Fibroblast of villous mesenchyme (primary cell): ENCODE data around the gene DYNC2LI1. TPM values are rescaled to one million over a fixed set of nuclear protein-coding genes. Genes with fewer than 3 reads are reported as not detected.
"Not testable (repeated sequence)": the region's sequence is repeated elsewhere in the genome, so short reads cannot be mapped to it uniquely, and the experiment has no call there.

Experiments
- DNase-seq: peaks from one replicate; pipeline ENCODE4 v3.0.0-alpha.2; 2010; ENCODE audit warnings: low read depth
- H3K4me3 ChIP-seq: 2 replicates; pipeline ENCODE4 v1.5.1; 2011; ENCODE audit warnings: low read depth, mild to moderate bottlenecking, low read length
- total RNA-seq: library from RNA; depleted of rRNA; stranded (reverse); fragments of >200 nt; gene quantifications from 2 replicates; pipeline ENCODE4 v1.2.3, GENCODE V29; 2012
- TF ChIP-seq, protein P1 (sequence below): IDR thresholded peaks from 2 replicates; pipeline ENCODE4 v1.5.1; 2012; ENCODE audit warnings: low read depth, mild to moderate bottlenecking, low read length; ENCODE audit not compliant: insufficient read depth

Gene DYNC2LI1
- 17.4 and 28.9 TPM in 2 replicates for total RNA-seq

DNA sequence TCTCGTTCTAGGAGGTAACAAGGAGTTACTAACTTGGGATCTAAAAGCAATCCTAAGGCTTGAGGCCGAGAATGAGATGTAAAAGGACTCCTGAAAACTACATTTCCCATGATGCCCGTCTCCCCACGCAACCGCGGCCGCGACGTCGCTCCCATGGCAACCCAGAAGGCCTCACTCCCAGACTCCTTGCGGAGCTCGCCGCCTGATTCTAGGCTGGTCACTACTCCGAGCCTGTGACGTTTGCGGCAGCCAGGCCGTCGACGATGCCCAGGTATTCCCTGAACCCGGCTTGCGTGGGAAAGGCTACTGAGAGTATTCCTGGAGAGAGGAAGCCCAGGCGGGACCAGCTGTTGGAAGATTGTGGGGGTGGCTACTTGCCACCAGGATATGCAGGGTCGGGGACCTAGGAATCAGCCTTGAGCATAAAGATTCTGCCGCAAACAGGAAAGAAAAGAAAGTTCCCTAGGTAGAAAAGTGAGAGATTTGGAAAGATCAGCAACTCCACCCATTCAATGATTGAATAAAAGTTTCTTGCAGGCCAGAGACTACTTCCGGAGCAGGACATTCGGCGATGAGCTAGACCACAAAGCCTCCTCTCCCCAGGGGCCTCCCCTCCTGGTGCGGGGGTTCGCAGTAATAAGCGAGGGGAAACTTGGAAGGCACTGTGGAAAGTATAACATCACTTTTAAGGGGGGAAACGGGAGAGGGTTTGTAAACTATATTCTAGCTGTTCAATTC, at the start of gene DYNC2LI1:
Gene DYNC2LI1 (plus strand): TSS at position 164 of the 738 bp plus-strand sequence. CDS start 100 bp downstream, at position 264.
- DNase-seq, result peak; percentile 93
- TF ChIP-seq, protein P1, sequence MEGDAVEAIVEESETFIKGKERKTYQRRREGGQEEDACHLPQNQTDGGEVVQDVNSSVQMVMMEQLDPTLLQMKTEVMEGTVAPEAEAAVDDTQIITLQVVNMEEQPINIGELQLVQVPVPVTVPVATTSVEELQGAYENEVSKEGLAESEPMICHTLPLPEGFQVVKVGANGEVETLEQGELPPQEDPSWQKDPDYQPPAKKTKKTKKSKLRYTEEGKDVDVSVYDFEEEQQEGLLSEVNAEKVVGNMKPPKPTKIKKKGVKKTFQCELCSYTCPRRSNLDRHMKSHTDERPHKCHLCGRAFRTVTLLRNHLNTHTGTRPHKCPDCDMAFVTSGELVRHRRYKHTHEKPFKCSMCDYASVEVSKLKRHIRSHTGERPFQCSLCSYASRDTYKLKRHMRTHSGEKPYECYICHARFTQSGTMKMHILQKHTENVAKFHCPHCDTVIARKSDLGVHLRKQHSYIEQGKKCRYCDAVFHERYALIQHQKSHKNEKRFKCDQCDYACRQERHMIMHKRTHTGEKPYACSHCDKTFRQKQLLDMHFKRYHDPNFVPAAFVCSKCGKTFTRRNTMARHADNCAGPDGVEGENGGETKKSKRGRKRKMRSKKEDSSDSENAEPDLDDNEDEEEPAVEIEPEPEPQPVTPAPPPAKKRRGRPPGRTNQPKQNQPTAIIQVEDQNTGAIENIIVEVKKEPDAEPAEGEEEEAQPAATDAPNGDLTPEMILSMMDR, result no peak
- H3K4me3 ChIP-seq, result peak within 1 kb of the TSS; percentile 93

DNA sequence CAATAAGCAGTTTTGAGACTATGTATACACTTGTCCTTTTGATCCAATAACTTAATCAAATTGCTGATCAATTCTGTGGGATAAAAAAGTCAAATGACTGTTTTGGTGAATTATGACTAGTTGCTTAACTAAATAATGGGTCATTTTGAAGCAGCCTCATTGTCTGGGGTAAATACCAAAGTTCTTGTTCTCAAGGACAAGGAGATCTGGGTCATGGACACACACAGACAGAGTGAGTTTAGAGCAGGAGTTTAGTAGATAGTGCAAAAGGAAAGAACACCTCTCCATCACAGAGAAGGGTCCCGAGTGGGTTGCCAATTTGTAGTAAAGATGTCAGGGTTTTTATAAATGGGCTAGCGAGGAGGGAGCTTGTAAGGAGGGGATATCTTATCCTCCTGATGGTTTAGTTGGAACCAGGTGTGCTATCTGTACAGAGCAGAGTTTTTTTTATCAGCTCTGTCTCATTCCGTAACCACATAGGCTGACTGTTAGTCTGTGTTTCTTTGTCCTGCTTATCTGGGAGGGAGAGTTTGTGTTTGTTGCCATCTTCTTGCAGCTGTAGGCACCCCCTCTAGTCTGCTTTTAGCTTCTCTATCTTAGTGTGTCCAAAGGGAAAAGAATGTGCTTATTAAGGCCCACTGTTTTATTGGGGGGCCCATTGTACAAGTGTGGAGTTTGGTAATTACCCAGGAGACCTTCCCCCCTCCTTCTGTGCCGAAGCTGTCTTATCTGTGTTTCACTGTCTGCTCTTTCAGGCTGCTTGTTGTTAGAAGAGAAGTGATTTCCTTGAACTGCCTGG, 48.9 kb upstream of the DYNC2LI1 start:
- DNase-seq, result no peak
- no peak overlapping the region for H3K4me3 ChIP-seq
- TF ChIP-seq, protein P1, result no peak

DNA sequence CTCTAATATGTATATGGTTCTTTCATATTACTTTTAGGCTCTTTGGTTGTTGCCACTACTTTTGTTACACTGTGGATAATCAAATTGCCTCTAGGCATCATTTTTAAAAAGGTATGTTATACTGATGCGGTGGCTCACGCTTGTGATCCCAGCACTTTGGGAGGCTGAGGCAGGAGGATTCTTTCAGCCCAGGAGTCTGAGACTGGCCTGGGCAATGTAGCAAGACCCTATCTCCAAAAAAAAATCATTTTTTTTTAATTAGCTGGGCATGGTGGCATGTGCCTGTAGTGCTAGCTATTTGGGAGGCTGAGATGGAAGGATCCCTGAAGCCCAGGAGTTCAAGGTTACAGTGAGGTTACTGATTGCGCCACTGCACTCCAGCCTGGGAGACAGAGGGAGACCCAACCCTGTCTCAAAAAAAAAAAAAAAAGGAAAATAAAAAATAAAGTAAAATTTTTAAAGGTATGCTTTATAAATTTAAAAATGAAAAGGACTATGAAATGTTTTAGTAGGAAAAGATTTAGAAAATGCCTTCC, 48.1 kb upstream of the DYNC2LI1 start:
- DNase-seq, result no peak
- H3K4me3 ChIP-seq, result no peak overlapping the region
- TF ChIP-seq, protein P1, result no peak

DNA sequence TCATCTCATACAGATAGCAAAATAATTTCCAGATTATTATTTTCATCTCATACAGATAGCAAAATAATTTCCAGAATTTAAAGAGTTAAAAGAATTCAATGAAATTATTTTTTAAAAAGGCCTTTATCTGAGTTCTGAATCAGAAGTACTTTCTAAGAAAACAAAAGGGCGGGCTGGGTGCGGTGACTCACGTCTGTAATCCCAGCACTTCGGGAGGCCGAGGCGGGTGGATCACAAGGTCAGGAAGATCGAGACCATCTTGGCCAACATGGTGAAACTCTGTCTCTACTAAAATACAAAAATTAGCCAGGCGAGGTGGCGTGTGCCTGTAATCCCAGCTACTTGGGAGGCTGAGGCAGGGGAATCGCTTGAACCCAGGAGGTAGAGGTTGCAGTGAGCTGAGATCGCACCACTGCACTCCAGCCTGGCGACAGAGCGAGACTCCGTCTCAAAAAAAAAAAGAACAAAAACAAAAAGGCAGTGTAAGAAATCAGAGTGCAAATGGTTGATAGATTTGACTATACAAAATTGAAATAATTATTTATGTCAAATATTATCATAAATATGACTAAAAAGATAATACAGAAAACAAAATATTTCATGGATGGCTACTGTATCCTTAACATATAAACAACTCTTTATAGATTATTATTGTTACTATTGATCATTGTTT, 46.7 kb upstream of the DYNC2LI1 start:
- H3K4me3 ChIP-seq, result not testable (repeated sequence)
- peak; percentile 45 for DNase-seq

DNA sequence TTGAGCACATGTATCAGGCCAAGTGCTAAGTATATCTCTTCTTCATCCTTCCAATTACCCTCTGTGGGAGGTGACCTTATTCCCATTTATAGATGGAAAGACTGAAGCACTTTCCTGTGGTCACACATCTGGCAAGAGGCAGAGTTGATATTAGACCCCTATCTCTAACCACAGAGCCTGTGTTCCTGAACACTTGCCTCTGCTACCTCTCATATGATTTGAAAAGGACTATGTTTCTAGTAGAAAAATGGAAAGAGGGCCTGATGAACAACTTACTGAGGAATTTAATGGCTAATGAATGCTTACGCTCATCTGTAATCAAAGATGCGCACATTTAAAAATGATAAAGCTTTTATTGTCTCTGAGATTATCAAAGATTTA, 46.2 kb upstream of the DYNC2LI1 start:
- no peak for DNase-seq
- TF ChIP-seq, protein P1, result no peak
- H3K4me3 ChIP-seq, result no peak overlapping the region

DNA sequence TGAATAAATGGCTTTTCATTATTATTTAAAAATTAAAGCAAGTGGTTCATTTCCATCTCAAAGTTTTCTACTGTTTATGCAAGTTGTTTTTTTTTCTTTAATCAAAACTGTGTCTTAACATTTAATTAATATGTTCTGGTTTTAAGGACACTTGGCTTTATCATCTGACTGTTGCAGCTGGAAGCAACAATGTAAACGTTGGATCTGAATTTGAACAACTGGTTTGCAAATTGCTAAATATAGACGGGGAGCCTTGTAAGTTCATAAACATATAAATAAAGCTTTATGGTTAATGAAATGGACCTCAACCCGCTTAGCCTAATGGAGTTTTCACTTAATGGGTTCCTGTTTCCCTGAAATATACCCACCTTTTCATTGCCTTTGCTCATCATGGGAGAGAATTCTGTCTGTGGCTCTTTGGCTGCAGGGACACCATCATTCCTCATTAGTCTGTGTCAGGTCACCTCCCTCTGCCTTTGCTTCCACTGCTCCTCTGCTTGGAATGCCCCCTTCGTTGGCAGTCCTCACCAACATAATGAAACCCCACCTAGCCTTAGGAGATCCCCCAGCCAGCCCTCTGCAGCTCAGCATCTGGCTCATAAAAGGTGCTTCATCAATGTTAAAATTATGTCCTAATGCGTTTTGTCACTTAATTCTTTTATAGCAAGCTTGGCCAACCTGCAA, 44.2 kb upstream of the DYNC2LI1 start:
- peak; percentile 28 for DNase-seq
- TF ChIP-seq, protein P1, result no peak

DNA sequence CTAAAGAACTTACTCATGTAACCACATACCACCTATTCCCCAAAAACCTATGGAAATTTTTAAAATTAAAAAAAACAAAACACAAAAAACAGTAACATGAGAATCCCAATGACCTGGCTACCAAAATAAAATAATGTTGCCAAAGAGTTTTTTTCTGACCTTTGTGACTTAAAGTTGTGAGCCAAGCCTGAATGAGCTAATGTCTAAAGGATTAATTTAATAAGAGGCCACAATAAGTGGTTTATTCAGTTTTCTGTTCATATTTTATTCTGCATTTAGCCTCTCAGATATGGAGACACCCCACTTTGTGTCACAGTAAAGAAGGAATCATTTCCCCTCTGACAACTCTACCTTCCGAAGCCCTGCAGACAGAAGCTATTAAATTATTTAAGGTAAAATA, 42.6 kb upstream of the DYNC2LI1 start:
- H3K4me3 ChIP-seq, result no peak overlapping the region
- TF ChIP-seq, protein P1, result no peak
- no peak for DNase-seq

More for the DNA sequence above, 44.2 kb upstream of the DYNC2LI1 start:
- H3K4me3 ChIP-seq, result no peak overlapping the region
